H1 (cell line): ENCODE results near the gene SLC5A10. TPM values are rescaled to one million over a fixed set of nuclear protein-coding genes. Genes with fewer than 3 reads are reported as not detected.
A peak's percentile ranks its signal among the peaks of the same experiment; 100 is the strongest.

Experiments
- CTCF ChIA-PET: fragments of 300-600 bp; sonication (Branson Sonifier 250); formaldehyde crosslinking; loops from one replicate; lab custom pipeline; 2021; ENCODE audit not compliant: partially characterized antibody; lab: Charles Lee
- POLR2A ChIA-PET: fragments of 300-600 bp; sonication (Branson Sonifier 250); formaldehyde crosslinking; loops from one replicate; lab custom pipeline; 2021; ENCODE audit warnings: inconsistent platforms; ENCODE audit not compliant: partially characterized antibody; lab: Charles Lee
- DNase-seq, 2 experiments: peaks; one replicate each; pipeline versions ENCODE4 v3.0.0 to v3.0.0-alpha.2; 2010 to 2022; ENCODE audit warnings: low spot score in 2 of 2, low read depth in 1 of 2, mixed read lengths in 1 of 2
- FAIRE-seq: peaks from 2 replicates; lab custom pipeline; 2011; peaks lifted over from hg19 to GRCh38; lab: Jason Lieb, UNC
- H2AFZ ChIP-seq: 2 replicates; pipeline ENCODE4 v1.8.1; 2012; ENCODE audit warnings: low read length, inconsistent platforms
- H2AK5ac ChIP-seq: 2 replicates; pipeline ENCODE4 v1.6.1; 2013; ENCODE audit warnings: low read depth, low read length
- H2BK120ac ChIP-seq: replicated peaks from 2 replicates; pipeline ENCODE3; 2013; ENCODE audit warnings: low read depth, low read length, inconsistent platforms
- H2BK12ac ChIP-seq: 2 replicates; pipeline ENCODE4 v1.6.1; 2013; ENCODE audit warnings: low read depth, low read length
- H2BK15ac ChIP-seq: 2 replicates; pipeline ENCODE4 v1.6.1; 2013; ENCODE audit warnings: low read length
- H2BK20ac ChIP-seq: 2 replicates; pipeline ENCODE4 v1.6.1; 2013; ENCODE audit warnings: low read length
- H2BK5ac ChIP-seq: 2 replicates; pipeline ENCODE4 v1.6.1; 2013; ENCODE audit warnings: low read depth, low read length
- H3K14ac ChIP-seq: 2 replicates; pipeline ENCODE4 v1.6.1; 2013; ENCODE audit warnings: inconsistent platforms; ENCODE audit not compliant: insufficient read length
- H3K18ac ChIP-seq: 2 replicates; pipeline ENCODE4 v1.6.1; 2013; ENCODE audit warnings: low read length; ENCODE audit errors: extremely low read depth
- H3K23ac ChIP-seq: 2 replicates; pipeline ENCODE4 v1.6.1; 2013; ENCODE audit warnings: inconsistent platforms; ENCODE audit not compliant: insufficient read length
- H3K23me2 ChIP-seq: 2 replicates; pipeline ENCODE4 v1.6.1; 2013; ENCODE audit warnings: low read depth, low read length
- H3K27ac ChIP-seq: 2 replicates; pipeline ENCODE4 v1.6.1; 2011; ENCODE audit warnings: low read depth, low read length, inconsistent platforms
- H3K27me3 ChIP-seq, 4 experiments: replicated peaks in 1 of 4; 1 replicate in 1 of 4; 2 replicates in 3 of 4; pipeline versions ENCODE4 v1.6.1 to v1.8.1; 2011 to 2013; ENCODE audit warnings: low read length in 3 of 4, mild to moderate bottlenecking in 3 of 4, inconsistent platforms in 2 of 4, mixed read lengths in 2 of 4, moderate library complexity in 1 of 4; ENCODE audit not compliant: control insufficient read depth in 3 of 4, insufficient read depth in 3 of 4; ENCODE audit errors: extremely low read depth in 1 of 4
- H3K36me3 ChIP-seq, 4 experiments: 2 replicates each; pipeline versions ENCODE4 v1.6.1 to v1.8.1; 2011 to 2013; ENCODE audit warnings: mild to moderate bottlenecking in 4 of 4, low read length in 3 of 4, moderate library complexity in 2 of 4, control low read depth in 1 of 4, inconsistent platforms in 1 of 4; ENCODE audit not compliant: insufficient read depth in 4 of 4, control insufficient read depth in 2 of 4
- H3K4ac ChIP-seq: replicated peaks from 2 replicates; pipeline ENCODE3; 2013; ENCODE audit warnings: low read length, low read depth, mixed read lengths, inconsistent platforms; ENCODE audit not compliant: insufficient read length
- H3K4me1 ChIP-seq, 4 experiments: replicated peaks in 1 of 4; 1 replicate in 1 of 4; 2 replicates in 3 of 4; pipeline versions ENCODE4 v1.6.1 to v1.8.1; 2011 to 2013; ENCODE audit warnings: low read length in 3 of 4, inconsistent platforms in 2 of 4, mixed read lengths in 1 of 4; ENCODE audit not compliant: insufficient read depth in 4 of 4, control insufficient read depth in 3 of 4
- H3K4me2 ChIP-seq, 2 experiments: 2 replicates each; pipeline versions ENCODE4 v1.6.1 to v1.8.1; 2011 to 2013; ENCODE audit warnings: low read depth in 2 of 2, low read length in 2 of 2, control low read depth in 1 of 2, inconsistent platforms in 1 of 2, mild to moderate bottlenecking in 1 of 2; ENCODE audit not compliant: insufficient read depth in 1 of 2
- H3K4me3 ChIP-seq, 4 experiments: fragments of 200-600, 300-600 bp in 1 of 4; sonication (generic), shearing (Covaris generic), sonication (Bioruptor Twin) in 1 of 4; 2 replicates each; pipeline versions ENCODE4 v1.5.1 to v1.8.1; 2011 to 2016; ENCODE audit warnings: low read length in 4 of 4, low read depth in 3 of 4, control low read depth in 2 of 4, inconsistent platforms in 2 of 4, mild to moderate bottlenecking in 2 of 4, mixed read lengths in 1 of 4, moderate library complexity in 1 of 4; ENCODE audit not compliant: insufficient read depth in 2 of 4; ENCODE audit errors: extremely low read depth in 1 of 4
- H3K56ac ChIP-seq: replicated peaks from 2 replicates; pipeline ENCODE3; 2013; ENCODE audit warnings: low read depth, mild to moderate bottlenecking, mixed read lengths, low read length, inconsistent platforms; ENCODE audit not compliant: insufficient read length
- H3K79me1 ChIP-seq: 2 replicates; pipeline ENCODE4 v1.6.1; 2013; ENCODE audit warnings: low read depth, low read length, control low read depth
- H3K79me2 ChIP-seq, 2 experiments: 2 replicates each; pipeline versions ENCODE4 v1.6.1 to v1.8.1; 2012 to 2013; ENCODE audit warnings: low read length in 2 of 2, mild to moderate bottlenecking in 2 of 2, inconsistent platforms in 1 of 2; ENCODE audit not compliant: insufficient read depth in 2 of 2, control insufficient read depth in 1 of 2
- H3K9ac ChIP-seq, 4 experiments: replicated peaks in 1 of 4; 1 replicate in 1 of 4; 2 replicates in 3 of 4; pipeline versions ENCODE4 v1.6.1 to v1.8.1; 2011 to 2013; ENCODE audit warnings: low read depth in 3 of 4, low read length in 3 of 4, control low read depth in 2 of 4, mild to moderate bottlenecking in 2 of 4, moderate library complexity in 2 of 4, inconsistent platforms in 1 of 4; ENCODE audit errors: extremely low read depth in 1 of 4
- H3K9me3 ChIP-seq, 2 experiments: 2 replicates each; pipeline versions ENCODE4 v1.6.1 to v1.8.1; 2012 to 2013; ENCODE audit warnings: mild to moderate bottlenecking in 2 of 2, moderate library complexity in 2 of 2, control low read depth in 1 of 2, inconsistent platforms in 1 of 2, low read depth in 1 of 2, low read length in 1 of 2, mixed read lengths in 1 of 2; ENCODE audit not compliant: insufficient read depth in 2 of 2
- H4K20me1 ChIP-seq, 2 experiments: replicated peaks in 1 of 2; 2 replicates each; pipeline versions ENCODE3 to v1.8.1; 2011 to 2013; ENCODE audit warnings: inconsistent platforms in 2 of 2, low read length in 2 of 2, mild to moderate bottlenecking in 1 of 2; ENCODE audit not compliant: insufficient read depth in 2 of 2, control insufficient read depth in 1 of 2
- H4K5ac ChIP-seq: 2 replicates; pipeline ENCODE4 v1.6.1; 2013; ENCODE audit warnings: low read length, low read depth, mixed read lengths, inconsistent platforms; ENCODE audit not compliant: insufficient read length
- H4K8ac ChIP-seq: 2 replicates; pipeline ENCODE4 v1.8.0; 2013; ENCODE audit warnings: mild to moderate bottlenecking, moderate library complexity, low read length, inconsistent platforms; ENCODE audit not compliant: insufficient read depth; ENCODE audit errors: extremely low read depth
- H4K91ac ChIP-seq: replicated peaks from 2 replicates; pipeline ENCODE3; 2013; ENCODE audit warnings: low read length, mixed read lengths, inconsistent platforms; ENCODE audit not compliant: insufficient read length
- BCL11A ChIP-seq, 2 experiments: IDR thresholded peaks; one replicate each; pipeline ENCODE4 v1.6.1; 2011; ENCODE audit warnings: low read depth in 2 of 2, low read length in 2 of 2, mild to moderate bottlenecking in 2 of 2
- CHD1 ChIP-seq: IDR thresholded peaks from 2 replicates; pipeline ENCODE4 v1.6.1; 2012; ENCODE audit warnings: low read depth, low read length, improper control_type of control experiment
- HDAC6 ChIP-seq: IDR thresholded peaks from one replicate; pipeline ENCODE4 v1.7.1; 2012; ENCODE audit warnings: low read depth, mild to moderate bottlenecking, inconsistent platforms, low read length, moderate library complexity
- NRF1 ChIP-seq: IDR thresholded peaks from 2 replicates; pipeline ENCODE4 v1.6.1; 2011; ENCODE audit warnings: mild to moderate bottlenecking, low read depth, low read length, improper control_type of control experiment
- PHF8 ChIP-seq: fragments of 200-600 bp; sonication (generic); conservative IDR thresholded peaks from 2 replicates; pipeline ENCODE4 v1.7.1; 2012; ENCODE audit warnings: low read depth, mild to moderate bottlenecking, inconsistent platforms, low read length, moderate library complexity
- RNF2 ChIP-seq: fragments of 200-900, 300-1000 bp; sonication (generic); IDR thresholded peaks from 2 replicates; pipeline ENCODE4 v1.7.1; 2016; ENCODE audit warnings: borderline replicate concordance, low read depth, mild to moderate bottlenecking, antibody characterized with exemption, low read length; ENCODE audit not compliant: poor library complexity, severe bottlenecking; ENCODE audit errors: missing control alignments
- SIN3A ChIP-seq, 2 experiments: IDR thresholded peaks in 1 of 2; conservative IDR thresholded peaks in 1 of 2; 2 replicates each; pipeline ENCODE4 v1.6.1; 2011 to 2012; ENCODE audit warnings: low read length in 2 of 2, improper control_type of control experiment in 1 of 2, low read depth in 1 of 2, mild to moderate bottlenecking in 1 of 2
- SIRT6 ChIP-seq: IDR thresholded peaks from one replicate; pipeline ENCODE4 v1.7.1; 2012; ENCODE audit warnings: low read length, inconsistent platforms
- TAF7 ChIP-seq: optimal IDR thresholded peaks from 2 replicates; pipeline ENCODE3; 2011; ENCODE audit warnings: low read depth, mild to moderate bottlenecking, inconsistent platforms, low read length, moderate library complexity, borderline replicate concordance
- TBP ChIP-seq: IDR thresholded peaks from 2 replicates; pipeline ENCODE4 v1.6.1; 2011; ENCODE audit warnings: low read depth, low read length, improper control_type of control experiment
- TEAD4 ChIP-seq: IDR thresholded peaks from 2 replicates; pipeline ENCODE4 v1.6.1; 2012; ENCODE audit warnings: low read depth, low read length, inconsistent platforms, mixed read lengths
- ZNF274 ChIP-seq: IDR thresholded peaks from 2 replicates; pipeline ENCODE4 v1.7.0; 2012; ENCODE audit warnings: low read length, borderline replicate concordance; ENCODE audit errors: extremely low read depth
- WGBS, 2 experiments: shearing (Covaris generic) in 1 of 2; methylation state at CpG; one replicate each; pipeline versions ENCODE4 v1.1.6 to v1.1.7; 2013 to 2015; ENCODE audit warnings: low lambda C conversion rate in 2 of 2, mixed read lengths in 2 of 2, inconsistent platforms in 1 of 2, low coverage in 1 of 2, missing lambda C conversion rate in 1 of 2; ENCODE audit not compliant: insufficient replicate concordance in 2 of 2, insufficient coverage in 1 of 2, insufficient read length in 1 of 2; ENCODE audit errors: extremely low coverage in 1 of 2, missing lambda C conversion rate in 1 of 2; 5-methylcytosine and 5-hydroxymethylcytosine counted together
- polyA plus RNA-seq, 7 experiments: library from polyadenylated mRNA; depleted of rRNA in 3 of 7; stranded (reverse) in 5 of 7; unstranded in 2 of 7; fragments of >200 nt in 5 of 7; fragments of 200-250 nt in 2 of 7; gene quantifications; 1 replicate in 5 of 7; 2 replicates in 1 of 7; 4 replicates in 1 of 7; pipeline versions ENCODE4 v1.2.1 to v1.2.3, GENCODE V29; 2011 to 2013; ENCODE audit warnings: missing spikeins in 2 of 7, mixed read lengths in 2 of 7
- total RNA-seq: library from RNA; stranded (reverse); fragmentation: NEBNext Ultra II Directional; extraction: Animal tissue kit (Norgen Biotek cat#: 25700); gene quantifications from 2 replicates; pipeline ENCODE4 v1.2.1, GENCODE V29; 2021

The SLC5A10 gene
- total and polyA plus RNA-seq, 2 of the 8 experiments (the other 6 are each of a cell fraction or from before 2014, with no cell fraction given), result 0.05 to 0.11 TPM

DNA sequence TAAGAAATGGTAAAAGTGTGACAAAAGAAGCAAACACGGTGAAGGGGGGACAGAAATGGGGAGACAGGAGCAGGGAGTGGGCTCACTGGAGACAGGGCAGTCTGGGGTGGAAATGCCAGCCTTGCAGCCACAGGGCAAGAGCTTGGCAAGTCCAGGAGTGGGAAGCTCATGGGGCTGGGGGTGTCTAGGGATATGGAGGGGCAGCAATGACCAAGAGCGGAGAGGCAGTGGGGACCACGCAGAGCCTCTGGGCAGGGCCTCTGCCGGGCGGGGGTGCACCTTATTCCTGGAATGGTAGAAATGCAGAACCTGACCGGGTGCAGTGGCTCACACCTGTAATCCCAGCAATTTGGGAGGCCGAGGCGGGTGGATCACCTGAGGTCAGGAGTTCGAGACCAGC lies 12.6 kb downstream of the SLC5A10 start:
- H3K4ac ChIP-seq, result no peak overlapping the region
- FAIRE-seq, result no peak
- H3K9me3 ChIP-seq, result no peaks in the 10 kb centered on the region
- H2BK120ac ChIP-seq, result no peak overlapping the region
- no peak overlapping the region for H3K27ac ChIP-seq
- no peak overlapping the region for H2BK15ac ChIP-seq
- no peak overlapping the region for H3K23ac ChIP-seq
- no peaks in the 10 kb centered on the region for H3K79me1 ChIP-seq
- H3K79me2 ChIP-seq, result no peaks in the 10 kb centered on the region
- 92% methylated on average over 9 of the region's 9 CpGs; no CpG with 5 or more reads in 1 of the 2 experiments for WGBS, 2 experiments
- DNase-seq, result no peak
- H4K5ac ChIP-seq, result no peak overlapping the region
- H3K4me3 ChIP-seq, result no peak overlapping the region
- no peaks in the 10 kb centered on the region for H3K23me2 ChIP-seq
- H3K56ac ChIP-seq, result no peak overlapping the region
- no peaks in the 10 kb centered on the region for H3K27me3 ChIP-seq
- H2BK5ac ChIP-seq, result no peak overlapping the region; the same call in 1 of the 2 replicates
- H2BK20ac ChIP-seq, result no peak overlapping the region
- POLR2A ChIA-PET, result no interaction called here
- H2AFZ ChIP-seq, result no peak overlapping the region
- no peak overlapping the region for H3K4me2 ChIP-seq
- TF ChIP-seq TEAD4 (no peak), TBP (no peak), BCL11A (IDR thresholded peaks at IDR 0.05; ENCODE audit: low read depth in 2 of 2, low read length in 2 of 2) (no peak), HDAC6 (no peak), PHF8 (no peak), RNF2 (no peak), SIN3A (conservative IDR thresholded peaks at IDR 0.05 in 1 of 2, IDR thresholded peaks at IDR 0.05 in 1 of 2; ENCODE audit: low read depth in 1 of 2, low read length in 2 of 2) (no peak), TAF7 (no peak), CHD1 (no peak), NRF1 (no peak), SIRT6 (no peak), ZNF274 (no peak)
- H2BK12ac ChIP-seq, result no peak overlapping the region
- H3K14ac ChIP-seq, result no peak overlapping the region
- peak overlapping the region; percentile 35 for H4K8ac ChIP-seq
- CTCF ChIA-PET, result no interaction called here
- H4K91ac ChIP-seq, result no peak overlapping the region
- H2AK5ac ChIP-seq, result no peak overlapping the region
- no peak overlapping the region for H3K9ac ChIP-seq
- no peak overlapping the region for H3K18ac ChIP-seq
- no peaks in the 10 kb centered on the region for H3K36me3 ChIP-seq
- peaks cover 0 to 30% (median 18%) of the 10 kb centered on the region in 4 experiments; a peak in 6 of 7 replicates for H3K4me1 ChIP-seq
- peaks cover 0 to 2% of the 10 kb centered on the region in 2 experiments for H4K20me1 ChIP-seq
